ENCODE results near the gene HTT.
"Not testable (repeated sequence)": the region's sequence is repeated elsewhere in the genome, so short reads cannot be mapped to it uniquely, and the experiment has no call there.

HTT gene

DNA sequence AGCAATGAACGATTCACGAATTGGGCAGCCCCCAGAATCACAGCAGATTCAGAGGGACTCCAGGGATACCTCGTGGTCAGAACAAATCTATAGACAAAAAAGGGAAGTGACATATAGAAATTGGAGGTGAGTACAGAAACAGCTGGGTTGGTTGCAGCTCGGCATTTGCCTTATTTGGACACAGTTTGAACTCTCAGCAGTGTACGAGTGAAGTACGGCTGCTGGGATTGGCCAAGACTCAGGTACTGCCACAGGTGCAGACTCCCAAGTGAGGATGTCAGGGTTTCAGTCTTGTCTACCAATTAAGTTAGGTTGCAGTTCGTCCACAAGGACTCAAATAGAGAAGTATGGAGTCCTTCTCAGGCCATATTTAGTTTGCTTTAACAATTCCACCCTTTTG lies 28.3 kb upstream of the HTT start:
- no peak for DNase-seq (ENCODE audit: low spot score)

DNA sequence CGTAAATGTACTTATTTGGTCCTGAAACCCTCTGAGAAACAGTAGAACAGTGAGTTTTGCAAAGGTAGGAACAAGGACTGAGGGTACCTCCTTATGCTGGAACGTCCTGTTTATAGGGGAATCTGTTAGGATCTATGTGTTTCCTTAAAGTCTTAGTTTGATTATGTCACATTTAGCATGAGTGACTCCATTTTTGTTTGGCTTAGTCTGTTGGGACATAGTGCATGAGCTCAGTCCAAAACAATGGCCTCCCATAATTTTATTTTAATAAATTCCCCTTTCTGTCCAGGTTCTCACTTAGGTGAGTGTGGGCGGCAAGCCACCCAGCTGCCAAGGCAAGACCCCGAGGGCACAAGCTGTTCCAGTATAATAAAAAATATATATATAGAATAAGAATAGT lies 27.9 kb upstream of the HTT start:
- no peak for DNase-seq (ENCODE audit: low spot score)

DNA sequence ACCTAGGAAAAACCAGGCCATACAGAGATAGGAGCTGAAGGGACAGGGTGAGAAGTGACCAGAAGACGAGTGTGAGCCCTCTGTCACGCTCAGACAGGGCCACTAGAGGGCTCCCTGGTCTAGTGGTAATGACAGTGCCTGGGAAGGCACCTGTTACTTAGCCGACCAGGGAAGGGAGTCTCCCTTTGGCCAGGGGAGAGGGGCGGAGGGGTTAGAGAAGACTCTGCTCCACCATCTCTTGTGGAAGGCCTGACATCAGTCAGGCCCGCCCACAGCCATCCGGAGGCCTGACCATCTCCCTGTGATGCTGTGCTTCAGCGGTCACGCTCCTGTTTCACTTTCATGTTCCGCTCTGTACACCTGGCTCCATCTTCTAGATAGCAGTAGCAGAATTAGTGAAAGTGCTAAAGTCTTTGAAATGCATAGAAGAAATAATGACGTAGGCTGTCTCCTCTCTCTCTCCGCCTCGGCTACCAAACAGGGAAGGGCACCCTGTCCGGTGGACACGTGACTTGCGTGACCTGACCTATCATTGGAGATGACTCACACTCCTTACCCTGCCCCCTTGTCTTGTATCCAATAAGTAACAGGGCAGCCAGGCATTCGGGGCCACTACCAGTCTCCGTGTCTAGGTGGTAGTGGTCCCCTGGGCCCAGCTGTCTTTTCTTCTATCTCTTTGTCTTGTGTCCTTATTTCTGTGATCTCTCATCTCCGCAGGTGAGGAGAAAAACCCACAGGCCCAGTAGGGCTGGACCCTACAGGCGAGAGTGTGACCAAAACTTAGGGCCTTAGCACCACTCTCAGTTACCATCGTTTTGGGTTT lies 26.8 kb upstream of the HTT start:
- no peak for DNase-seq (ENCODE audit: low spot score)

DNA sequence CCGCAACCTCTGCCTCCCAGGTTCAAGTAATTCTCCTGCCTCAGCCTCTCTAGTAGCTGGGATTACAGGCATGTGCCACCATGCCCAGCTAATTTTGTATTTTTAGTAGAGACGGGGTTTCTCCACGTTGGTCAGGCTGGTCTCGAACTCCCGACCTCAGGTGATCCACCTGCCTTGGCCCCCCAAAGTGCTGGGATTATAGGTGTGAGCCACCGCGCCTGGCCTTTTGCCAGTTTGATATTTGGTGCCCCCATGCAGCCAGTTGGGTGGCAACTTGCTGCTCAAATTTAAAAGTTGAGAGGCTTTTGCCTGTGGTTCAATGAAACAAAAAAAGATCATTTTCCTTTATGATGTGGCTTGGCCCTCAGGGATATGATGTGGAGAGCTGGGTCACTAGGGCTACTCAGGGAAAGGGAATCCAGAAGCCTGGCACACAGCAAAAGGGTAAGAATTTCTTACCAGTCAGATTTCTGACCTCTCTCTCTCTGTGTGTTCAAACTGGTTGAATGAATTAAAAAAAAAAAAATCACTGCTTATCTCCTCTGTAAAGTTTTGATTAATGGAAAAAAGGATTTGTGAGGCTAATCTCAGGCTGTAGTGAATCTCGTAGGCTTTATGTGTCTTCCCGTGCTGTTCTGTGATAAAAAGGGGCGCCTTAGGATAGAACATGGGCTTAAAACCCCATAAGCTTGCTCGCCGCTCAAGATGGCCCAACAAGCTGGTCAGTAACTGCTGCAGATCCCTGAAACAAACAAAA lies 23.2 kb upstream of the HTT start:
- not testable (repeated sequence) for DNase-seq (ENCODE audit: low spot score)

DNA sequence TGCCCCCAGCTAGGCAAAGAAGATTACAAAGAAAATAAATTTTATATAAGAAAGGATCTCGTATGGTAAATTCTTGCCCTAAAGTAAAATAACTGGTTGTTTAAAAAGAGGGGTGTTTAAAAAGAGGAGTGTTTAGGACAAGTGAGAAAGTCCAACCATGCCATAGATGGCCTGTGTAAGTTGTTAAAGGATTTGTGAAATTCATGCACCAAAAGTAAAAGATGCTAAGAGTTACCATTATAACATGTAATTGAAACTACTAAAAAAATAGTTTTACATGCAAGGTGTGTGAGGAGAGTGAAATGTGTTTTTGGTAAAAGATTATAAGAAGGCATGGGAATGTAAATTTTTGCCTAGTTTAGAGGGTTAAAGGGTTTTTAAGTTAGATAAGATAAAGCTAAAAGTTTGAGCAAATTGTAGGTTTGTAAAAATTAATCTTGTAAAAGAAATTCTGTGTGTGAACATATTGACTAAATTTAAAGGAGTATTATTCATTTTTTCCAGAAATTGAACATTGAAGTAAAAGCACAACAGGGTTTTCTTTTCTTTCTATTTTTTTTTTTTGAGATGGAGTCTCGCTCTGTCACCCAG lies 20.2 kb upstream of the HTT start:
- no peak for DNase-seq (ENCODE audit: low spot score)

DNA sequence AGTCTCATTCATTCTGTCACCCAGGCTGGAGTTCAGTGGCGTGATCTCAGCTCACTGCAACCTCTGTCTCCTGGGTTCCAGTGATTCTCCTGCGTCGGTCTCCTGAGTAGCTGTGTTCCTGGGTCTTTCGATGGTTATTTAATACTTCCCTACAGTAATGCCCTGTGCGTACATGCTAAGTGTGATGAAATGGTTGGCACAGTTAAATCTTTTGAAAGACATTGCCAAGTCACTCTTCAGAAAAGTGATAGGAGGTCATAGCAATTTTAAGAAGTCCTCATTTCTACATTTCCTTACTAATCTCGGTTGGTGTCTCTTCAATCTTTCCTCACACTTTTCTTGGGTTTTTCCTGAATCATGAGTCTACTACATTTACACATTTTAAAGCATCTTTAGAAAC lies 14.5 kb upstream of the HTT start:
- no peak for DNase-seq (ENCODE audit: low spot score)

DNA sequence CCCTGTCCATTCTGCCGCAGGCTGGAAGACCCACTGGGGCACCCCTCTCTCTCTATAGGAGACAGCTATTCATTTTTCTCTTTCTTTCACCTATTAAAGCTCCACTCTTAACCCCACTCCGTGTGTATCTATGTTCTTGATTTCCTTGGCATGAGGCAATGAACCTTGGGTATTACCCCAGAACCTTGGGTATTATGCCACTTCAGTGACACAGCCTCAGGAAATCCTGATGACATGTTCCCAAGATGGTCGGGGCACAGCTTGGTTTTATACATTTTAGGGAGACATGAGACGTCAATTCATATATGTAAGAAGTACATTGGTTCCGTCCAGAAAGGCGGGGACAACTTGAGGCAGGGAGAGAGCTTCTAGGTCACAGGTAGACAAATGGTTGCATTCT lies 13.5 kb upstream of the HTT start:
- no peak for DNase-seq (ENCODE audit: low spot score)

DNA sequence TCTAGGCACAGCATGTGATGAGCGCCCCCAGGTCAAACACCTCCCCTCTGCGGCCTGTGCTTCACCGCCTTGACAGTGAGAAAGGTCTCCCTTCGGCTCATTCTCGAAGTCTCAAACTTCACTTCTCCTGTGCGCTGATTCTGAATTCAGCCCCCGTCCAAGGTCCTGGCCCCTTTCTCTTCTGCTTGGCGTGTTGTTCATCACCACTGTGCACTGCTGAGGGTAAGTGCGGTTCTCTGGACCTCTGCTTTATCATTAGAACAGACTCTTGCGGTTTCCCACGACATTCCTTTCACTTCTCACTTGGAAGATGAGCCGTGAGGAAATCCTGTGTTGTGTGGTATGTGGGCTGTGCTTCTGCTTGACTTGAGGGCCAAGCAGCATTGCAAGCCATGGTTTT lies 12.0 kb upstream of the HTT start:
- DNase-seq (ENCODE audit: low spot score), result no peak

DNA sequence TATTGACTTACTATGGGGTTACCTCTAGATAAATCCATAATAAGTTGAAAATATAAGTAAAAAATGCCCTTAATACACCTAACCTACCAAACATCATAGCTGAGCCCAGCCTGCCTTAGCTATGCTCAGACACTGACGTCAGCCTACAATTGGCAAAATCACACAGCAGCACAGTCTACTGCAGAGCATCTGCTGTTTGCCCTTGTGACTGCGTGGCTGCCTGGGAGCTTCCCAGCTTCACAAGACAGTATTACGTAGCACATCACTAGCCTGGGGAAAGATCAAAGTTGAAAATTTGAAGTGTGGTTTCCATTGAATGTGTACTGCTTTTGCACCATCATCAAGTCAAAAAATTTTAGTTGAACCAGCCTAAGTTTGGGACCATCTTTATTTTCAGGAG lies 8.9 kb upstream of the HTT start:
- DNase-seq (ENCODE audit: low spot score), result no peak

DNA sequence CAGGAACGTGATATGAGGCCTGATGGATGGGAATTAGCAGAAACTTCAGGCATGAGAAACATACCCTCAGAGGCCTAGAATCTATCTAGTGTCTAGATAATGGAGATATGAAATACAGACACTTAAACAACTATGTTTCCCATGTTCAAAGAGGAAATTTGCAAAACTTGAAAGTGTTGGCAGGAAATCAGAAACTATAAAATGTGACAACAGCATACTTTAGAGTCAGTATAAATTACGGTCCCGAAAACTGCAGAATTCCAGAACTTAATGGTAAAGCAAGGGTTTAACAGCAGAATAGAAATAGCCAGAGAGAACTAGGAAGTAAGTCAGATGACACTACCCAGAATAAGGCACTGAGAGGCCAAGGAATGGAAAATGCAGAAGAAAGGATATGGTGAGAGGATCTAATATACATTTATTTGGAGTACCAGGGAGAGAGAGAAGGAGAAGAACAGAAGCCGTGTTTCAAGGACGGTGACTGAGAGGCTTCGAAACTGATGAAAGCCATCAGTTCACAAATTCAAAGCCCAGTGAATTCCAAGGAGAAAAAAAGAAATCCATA lies 7.6 kb upstream of the HTT start:
- no peak for DNase-seq (ENCODE audit: low spot score)

DNA sequence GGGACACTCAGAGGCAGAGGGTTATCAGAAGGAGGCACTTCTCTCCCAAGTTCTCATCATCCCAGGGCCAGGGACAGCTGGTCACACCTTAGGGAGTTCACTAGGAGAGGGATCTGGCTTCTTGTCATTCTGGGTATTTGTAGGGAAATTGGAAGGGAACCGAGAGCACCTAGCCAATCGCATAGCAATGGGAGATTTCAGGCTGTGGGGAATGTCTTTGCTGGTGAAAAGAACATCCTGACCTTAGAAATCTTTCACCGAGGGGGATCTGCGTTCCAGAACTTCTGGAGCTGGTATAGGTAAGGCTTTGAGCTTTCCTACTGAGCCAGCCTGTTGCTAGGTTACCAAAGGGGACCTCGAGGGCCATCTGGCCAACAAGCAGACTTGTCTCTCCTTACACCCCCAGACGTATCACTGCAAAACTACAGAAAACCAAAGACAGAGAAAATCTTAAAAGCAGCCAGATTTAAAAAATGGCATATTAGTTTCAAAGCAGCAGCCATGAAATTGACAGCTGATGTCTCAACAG lies 6.9 kb upstream of the HTT start:
- no peak for DNase-seq (ENCODE audit: low spot score)

DNA sequence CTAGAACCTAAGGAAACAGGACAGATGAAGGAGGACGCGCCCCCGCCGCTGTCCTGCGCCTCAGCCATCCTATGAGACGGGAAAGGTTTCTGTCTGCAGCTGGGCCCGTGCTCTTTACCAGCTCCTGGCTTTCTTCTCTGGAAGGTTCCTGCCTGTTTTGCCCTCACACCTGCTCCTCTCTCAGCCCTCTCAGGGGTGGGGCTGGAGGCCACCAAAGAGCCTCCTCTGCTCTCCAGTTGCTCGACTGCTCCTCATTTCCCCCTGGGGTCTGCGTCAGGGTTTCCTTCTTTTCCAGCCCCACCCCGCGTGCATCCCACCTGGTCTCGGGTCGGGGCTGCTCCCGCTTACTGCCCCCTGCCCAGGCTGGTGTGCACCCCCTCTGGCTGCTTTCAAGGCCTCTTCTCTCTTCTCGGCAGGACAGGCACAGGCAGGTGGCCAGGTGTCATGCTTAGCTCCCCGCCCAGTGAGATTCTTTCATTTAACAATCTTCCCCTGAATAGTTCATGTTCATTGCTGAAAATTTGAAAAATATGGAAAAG lies 4.8 kb upstream of the HTT start:
- no peak for DNase-seq (ENCODE audit: low spot score)

DNA sequence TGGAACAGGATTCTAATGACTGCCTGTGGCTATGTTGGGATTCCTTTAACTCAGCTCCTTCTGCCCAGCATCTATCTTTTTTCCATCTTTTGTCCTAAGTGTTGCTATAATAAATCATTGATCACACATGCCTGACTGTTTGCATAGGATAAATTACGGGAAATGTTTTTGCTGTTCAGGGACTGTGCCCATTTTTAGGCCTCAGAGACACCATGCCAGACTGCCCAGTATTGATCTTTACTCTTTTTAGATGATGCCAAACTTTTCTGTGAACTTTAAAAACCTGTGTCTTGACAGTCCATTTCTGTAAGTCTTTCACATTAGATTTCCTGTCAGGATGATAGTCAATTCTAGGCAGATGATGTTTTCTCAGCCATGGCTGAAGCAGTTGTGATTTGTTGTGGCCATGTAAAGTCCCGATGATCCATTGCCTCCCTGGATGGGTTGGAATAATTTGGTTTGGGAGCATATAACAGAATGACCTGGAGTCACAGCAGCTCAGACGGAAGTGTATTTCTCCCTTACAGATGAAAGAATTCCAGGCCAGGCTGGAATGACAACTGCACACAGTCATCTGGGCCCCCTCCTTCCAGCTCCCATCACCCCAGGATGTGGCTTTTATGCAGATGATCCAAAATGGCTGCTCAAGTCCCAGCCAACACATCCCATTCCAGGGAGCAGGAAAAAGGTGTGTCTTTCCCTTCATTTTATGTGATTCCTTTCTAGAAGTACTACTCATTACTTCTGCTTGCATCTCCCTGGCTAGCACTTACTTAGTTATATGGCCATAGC lies 3.6 kb upstream of the HTT start:
- DNase-seq (ENCODE audit: low spot score), result no peak

DNA sequence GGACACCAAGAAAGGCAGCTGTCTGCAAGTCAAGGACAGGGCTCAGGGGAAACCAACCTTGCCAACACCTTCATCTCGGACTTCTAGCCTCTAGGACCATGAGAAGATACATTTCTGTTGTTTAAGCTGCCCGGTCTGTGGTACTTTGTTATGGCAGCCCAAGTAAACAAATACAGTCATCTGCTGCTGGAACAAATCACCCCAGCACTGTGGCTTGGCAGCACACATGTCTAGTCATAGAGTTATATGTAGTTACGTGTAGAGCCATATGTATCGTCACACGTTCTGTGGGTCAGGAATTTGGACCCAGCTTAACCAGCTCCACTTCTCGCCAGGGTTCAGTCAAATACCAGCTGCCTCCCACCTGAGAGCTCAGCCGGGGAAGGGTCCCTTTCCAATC lies 2.7 kb upstream of the HTT start:
- no peak for DNase-seq (ENCODE audit: low spot score)

DNA sequence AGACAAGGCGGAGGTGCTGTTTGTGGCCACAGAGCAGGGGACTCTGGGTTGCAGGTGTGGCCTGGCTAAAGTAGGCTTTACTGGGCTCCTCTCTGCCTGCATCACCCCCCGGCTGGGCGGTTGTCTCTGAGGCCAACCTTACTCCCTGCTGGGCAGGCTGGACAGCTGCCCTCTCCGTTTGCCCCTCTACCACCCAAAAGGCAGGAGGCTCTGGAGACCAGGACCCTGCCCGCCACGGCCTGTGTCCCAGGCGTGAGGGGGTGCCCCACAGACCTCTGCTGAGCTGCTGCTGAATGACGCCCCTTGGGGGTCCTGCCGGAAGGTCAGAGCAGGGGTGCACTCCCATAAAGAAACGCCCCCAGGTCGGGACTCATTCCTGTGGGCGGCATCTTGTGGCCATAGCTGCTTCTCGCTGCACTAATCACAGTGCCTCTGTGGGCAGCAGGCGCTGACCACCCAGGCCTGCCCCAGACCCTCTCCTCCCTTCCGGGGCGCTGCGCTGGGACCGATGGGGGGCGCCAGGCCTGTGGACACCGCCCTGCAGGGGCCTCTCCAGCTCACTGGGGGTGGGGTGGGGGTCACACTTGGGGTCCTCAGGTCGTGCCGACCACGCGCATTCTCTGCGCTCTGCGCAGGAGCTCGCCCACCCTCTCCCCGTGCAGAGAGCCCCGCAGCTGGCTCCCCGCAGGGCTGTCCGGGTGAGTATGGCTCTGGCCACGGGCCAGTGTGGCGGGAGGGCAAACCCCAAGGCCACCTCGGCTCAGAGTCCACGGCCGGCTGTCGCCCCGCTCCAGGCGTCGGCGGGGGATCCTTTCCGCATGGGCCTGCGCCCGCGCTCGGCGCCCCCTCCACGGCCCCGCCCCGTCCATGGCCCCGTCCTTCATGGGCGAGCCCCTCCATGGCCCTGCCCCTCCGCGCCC lies 1.1 kb upstream of the HTT start:
- no peak for DNase-seq (ENCODE audit: low spot score)

DNA sequence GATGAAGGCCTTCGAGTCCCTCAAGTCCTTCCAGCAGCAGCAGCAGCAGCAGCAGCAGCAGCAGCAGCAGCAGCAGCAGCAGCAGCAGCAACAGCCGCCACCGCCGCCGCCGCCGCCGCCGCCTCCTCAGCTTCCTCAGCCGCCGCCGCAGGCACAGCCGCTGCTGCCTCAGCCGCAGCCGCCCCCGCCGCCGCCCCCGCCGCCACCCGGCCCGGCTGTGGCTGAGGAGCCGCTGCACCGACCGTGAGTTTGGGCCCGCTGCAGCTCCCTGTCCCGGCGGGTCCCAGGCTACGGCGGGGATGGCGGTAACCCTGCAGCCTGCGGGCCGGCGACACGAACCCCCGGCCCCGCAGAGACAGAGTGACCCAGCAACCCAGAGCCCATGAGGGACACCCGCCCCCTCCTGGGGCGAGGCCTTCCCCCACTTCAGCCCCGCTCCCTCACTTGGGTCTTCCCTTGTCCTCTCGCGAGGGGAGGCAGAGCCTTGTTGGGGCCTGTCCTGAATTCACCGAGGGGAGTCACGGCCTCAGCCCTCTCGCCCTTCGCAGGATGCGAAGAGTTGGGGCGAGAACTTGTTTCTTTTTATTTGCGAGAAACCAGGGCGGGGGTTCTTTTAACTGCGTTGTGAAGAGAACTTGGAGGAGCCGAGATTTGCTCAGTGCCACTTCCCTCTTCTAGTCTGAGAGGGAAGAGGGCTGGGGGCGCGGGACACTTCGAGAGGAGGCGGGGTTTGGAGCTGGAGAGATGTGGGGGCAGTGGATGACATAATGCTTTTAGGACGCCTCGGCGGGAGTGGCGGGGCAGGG lies 568 bp downstream of the HTT start:
- peak; percentile 56 for DNase-seq (ENCODE audit: low spot score)

DNA sequence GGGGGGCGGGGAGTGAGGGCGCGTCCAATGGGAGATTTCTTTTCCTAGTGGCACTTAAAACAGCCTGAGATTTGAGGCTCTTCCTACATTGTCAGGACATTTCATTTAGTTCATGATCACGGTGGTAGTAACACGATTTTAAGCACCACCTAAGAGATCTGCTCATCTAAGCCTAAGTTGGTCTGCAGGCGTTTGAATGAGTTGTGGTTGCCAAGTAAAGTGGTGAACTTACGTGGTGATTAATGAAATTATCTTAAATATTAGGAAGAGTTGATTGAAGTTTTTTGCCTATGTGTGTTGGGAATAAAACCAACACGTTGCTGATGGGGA lies 1.1 kb downstream of the HTT start:
- no peak for DNase-seq (ENCODE audit: low spot score)

DNA sequence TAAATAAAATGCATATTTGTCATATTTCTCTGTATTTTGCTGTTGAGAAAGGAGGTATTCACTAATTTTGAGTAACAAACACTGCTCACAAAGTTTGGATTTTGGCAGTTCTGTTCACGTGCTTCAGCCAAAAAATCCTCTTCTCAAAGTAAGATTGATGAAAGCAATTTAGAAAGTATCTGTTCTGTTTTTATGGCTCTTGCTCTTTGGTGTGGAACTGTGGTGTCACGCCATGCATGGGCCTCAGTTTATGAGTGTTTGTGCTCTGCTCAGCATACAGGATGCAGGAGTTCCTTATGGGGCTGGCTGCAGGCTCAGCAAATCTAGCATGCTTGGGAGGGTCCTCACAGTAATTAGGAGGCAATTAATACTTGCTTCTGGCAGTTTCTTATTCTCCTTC lies 3.3 kb downstream of the HTT start:
- no peak for DNase-seq (ENCODE audit: low spot score)

DNA sequence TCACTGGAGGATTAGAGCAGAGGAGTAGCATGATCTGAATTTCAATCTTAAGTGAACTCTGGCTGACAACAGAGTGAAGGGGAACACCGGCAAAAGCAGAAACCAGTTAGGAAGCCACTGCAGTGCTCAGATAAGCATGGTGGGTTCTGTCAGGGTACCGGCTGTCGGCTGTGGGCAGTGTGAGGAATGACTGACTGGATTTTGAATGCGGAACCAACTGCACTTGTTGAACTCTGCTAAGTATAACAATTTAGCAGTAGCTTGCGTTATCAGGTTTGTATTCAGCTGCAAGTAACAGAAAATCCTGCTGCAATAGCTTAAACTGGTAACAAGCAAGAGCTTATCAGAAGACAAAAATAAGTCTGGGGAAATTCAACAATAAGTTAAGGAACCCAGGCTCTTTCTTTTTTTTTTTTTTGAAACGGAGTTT lies 5.2 kb downstream of the HTT start:
- no peak for DNase-seq (ENCODE audit: low spot score)
